ENCODE measurements around the gene APOBEC4.

DNA sequence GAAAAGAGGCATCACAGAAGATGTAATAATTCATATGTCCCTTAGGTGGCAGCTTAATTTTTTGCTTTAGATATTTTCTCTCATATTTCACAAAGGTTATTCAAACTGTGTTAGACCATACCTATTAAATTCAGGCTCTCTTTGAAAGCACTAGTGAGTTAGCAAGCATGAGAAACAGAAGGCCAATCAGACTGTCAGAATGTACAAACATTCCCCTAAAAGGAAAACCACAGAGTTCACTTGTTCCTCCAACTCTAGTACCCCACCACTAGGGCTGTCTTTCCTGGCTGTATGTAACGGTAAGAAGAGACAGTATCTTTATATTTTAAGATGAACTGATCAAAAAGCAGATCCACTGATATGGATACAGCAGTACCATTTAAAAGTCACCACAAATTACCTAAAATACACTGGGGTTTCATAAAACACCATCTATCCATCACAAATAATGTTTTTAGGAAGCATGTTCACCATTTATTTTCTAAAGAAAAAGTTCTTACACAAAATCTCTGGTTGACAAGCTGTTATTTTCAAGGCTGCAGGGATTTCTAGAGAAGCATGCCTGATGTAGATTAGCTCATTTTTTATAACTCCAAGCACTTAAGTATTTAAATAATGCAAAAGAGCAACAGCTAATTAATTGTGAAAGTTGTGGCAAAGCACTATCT, 19.3 kb downstream of the APOBEC4 start:
- TF ChIP-seq, protein P1, sequence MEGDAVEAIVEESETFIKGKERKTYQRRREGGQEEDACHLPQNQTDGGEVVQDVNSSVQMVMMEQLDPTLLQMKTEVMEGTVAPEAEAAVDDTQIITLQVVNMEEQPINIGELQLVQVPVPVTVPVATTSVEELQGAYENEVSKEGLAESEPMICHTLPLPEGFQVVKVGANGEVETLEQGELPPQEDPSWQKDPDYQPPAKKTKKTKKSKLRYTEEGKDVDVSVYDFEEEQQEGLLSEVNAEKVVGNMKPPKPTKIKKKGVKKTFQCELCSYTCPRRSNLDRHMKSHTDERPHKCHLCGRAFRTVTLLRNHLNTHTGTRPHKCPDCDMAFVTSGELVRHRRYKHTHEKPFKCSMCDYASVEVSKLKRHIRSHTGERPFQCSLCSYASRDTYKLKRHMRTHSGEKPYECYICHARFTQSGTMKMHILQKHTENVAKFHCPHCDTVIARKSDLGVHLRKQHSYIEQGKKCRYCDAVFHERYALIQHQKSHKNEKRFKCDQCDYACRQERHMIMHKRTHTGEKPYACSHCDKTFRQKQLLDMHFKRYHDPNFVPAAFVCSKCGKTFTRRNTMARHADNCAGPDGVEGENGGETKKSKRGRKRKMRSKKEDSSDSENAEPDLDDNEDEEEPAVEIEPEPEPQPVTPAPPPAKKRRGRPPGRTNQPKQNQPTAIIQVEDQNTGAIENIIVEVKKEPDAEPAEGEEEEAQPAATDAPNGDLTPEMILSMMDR (IDR thresholded peaks at IDR 0.05) = peak; percentile 32 to 61 (median 59)
- TF ChIP-seq EP300 (IDR thresholded peaks at IDR 0.05) (no peak), POLR2A (IDR thresholded peaks at IDR 0.05) (peak in 1 of 4 donors; percentile 9), POLR2AphosphoS5 (IDR thresholded peaks at IDR 0.05) (no peak)
